Thyroid gland (tissue), 4 donors: Measurements from ENCODE around the gene TNFAIP8L3. TPM values are rescaled to one million over a fixed set of nuclear protein-coding genes. Genes with fewer than 3 reads are reported as not detected.
A peak's percentile ranks its signal among the peaks of the same experiment; 100 is the strongest.
"Not testable (repeated sequence)": the region's sequence is repeated elsewhere in the genome, so short reads cannot be mapped to it uniquely, and the experiment has no call there.

Experiments
- DNase-seq, 2 donors: peaks; one replicate each; pipeline ENCODE4 v3.0.0-alpha.2; 2019
- H3K27ac ChIP-seq, 3 donors: fragments of 200-600 bp; sonication (generic); 1 replicate in 2 of 3; 2 replicates in 1 of 3; pipeline ENCODE4 v1.5.1; 2016 to 2019; ENCODE audit warnings: mild to moderate bottlenecking in 1 of 3, moderate library complexity in 1 of 3
- H3K27me3 ChIP-seq: fragments of 200-600 bp; sonication (generic); one replicate; pipeline ENCODE4 v1.5.1; 2019
- H3K36me3 ChIP-seq, 2 donors: fragments of 200-600 bp; sonication (generic); one replicate each; pipeline ENCODE4 v1.5.1; 2016 to 2019
- H3K4me1 ChIP-seq, 2 donors: fragments of 200-600 bp; sonication (generic); one replicate each; pipeline ENCODE4 v1.5.1; 2017 to 2019
- H3K4me3 ChIP-seq, 3 donors: fragments of 200-600 bp; sonication (generic); replicated peaks in 1 of 3; 1 replicate in 2 of 3; 2 replicates in 1 of 3; pipeline ENCODE4 v1.5.1; 2016; ENCODE audit warnings: mild to moderate bottlenecking in 1 of 3
- H3K9me3 ChIP-seq: fragments of 200-600 bp; sonication (generic); one replicate; pipeline ENCODE4 v1.5.1; 2017
- POLR2A ChIP-seq, 2 donors: fragments of 450-650 bp; IDR thresholded peaks; one replicate each; pipeline ENCODE4 v1.6.1; 2017; ENCODE audit warnings: antibody characterized with exemption in 2 of 2, mild to moderate bottlenecking in 2 of 2, moderate library complexity in 1 of 2
- WGBS, 2 donors: methylation state at CpG; one replicate each; pipeline ENCODE4 v1.1.5; 2017; 5-methylcytosine and 5-hydroxymethylcytosine counted together
- intact Hi-C: fragments of 100-400 bp; cut with DNase I; formaldehyde crosslinking; loops from one replicate; pipeline ENCODE4 v1.15.1; 2023
- total RNA-seq, 4 donors: library from RNA; depleted of rRNA; stranded (reverse); fragments of >200 nt; gene quantifications; one replicate each; pipeline ENCODE4 v1.2.3, GENCODE V29; 2016
- TF ChIP-seq, protein P1 (sequence below), 6 experiments: fragments of 200-600 bp in 3 of 6; fragments of 450-650 bp in 3 of 6; sonication (generic) in 3 of 6; IDR thresholded peaks; one replicate each; pipeline ENCODE4 v1.5.1; 2016 to 2019; ENCODE audit warnings: antibody characterized with exemption in 6 of 6, mild to moderate bottlenecking in 2 of 6, inconsistent platforms in 1 of 6, moderate library complexity in 1 of 6

The TNFAIP8L3 gene
- total RNA-seq: 10 to 100 TPM in 2 of 4 donors, 1 to 10 TPM in 2; 3.1 to 20.7 (median 7.6) TPM

GRCh38 chr15:51094606-51095569 lies at the start of gene TNFAIP8L3:
Gene TNFAIP8L3, minus strand, starts transcription at chr15:51094906. Its CDS starts 311 bp downstream, at chr15:51094595.
- WGBS, 2 donors: 4 to 5% methylated on average over 28 to 29 of the region's 98 CpGs
- peak within 1 kb of the TSS in 2 of 3 donors; percentile 54 to 72 for H3K27ac ChIP-seq
- H3K4me1 ChIP-seq: peaks cover 4 to 16% of the 10 kb centered on the region in 2 donors
- H3K9me3 ChIP-seq: no peaks in the 10 kb centered on the region
- no peaks in the 10 kb centered on the region for H3K36me3 ChIP-seq
- intact Hi-C loops: no loop called here
- DNase-seq: peak; percentile 19 to 25
- TF ChIP-seq, protein P1, sequence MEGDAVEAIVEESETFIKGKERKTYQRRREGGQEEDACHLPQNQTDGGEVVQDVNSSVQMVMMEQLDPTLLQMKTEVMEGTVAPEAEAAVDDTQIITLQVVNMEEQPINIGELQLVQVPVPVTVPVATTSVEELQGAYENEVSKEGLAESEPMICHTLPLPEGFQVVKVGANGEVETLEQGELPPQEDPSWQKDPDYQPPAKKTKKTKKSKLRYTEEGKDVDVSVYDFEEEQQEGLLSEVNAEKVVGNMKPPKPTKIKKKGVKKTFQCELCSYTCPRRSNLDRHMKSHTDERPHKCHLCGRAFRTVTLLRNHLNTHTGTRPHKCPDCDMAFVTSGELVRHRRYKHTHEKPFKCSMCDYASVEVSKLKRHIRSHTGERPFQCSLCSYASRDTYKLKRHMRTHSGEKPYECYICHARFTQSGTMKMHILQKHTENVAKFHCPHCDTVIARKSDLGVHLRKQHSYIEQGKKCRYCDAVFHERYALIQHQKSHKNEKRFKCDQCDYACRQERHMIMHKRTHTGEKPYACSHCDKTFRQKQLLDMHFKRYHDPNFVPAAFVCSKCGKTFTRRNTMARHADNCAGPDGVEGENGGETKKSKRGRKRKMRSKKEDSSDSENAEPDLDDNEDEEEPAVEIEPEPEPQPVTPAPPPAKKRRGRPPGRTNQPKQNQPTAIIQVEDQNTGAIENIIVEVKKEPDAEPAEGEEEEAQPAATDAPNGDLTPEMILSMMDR (IDR thresholded peaks at IDR 0.05): no peak
- no peak for TF ChIP-seq POLR2A (IDR thresholded peaks at IDR 0.05)
- H3K27me3 ChIP-seq: no peaks in the 10 kb centered on the region
- peak within 1 kb of the TSS in 2 of 3 donors; percentile 39 to 50 for H3K4me3 ChIP-seq

GRCh38 chr15:51144021-51144532 lies 49.4 kb upstream of the TNFAIP8L3 start:
- intact Hi-C loops: loop anchor here (5.0 kb wide), 1 partner anchor 243 kb away; no protein-coding TSS in a partner anchor
- TF ChIP-seq POLR2A (IDR thresholded peaks at IDR 0.05): no peak
- TF ChIP-seq, protein P1 (IDR thresholded peaks at IDR 0.05): no peak
- DNase-seq: no peak
- no peak overlapping the region for H3K27ac ChIP-seq
- 74 to 82% methylated on average over 3 of the region's 3 CpGs for WGBS, 2 donors
- no peaks in the 10 kb centered on the region for H3K9me3 ChIP-seq
- H3K36me3 ChIP-seq: no peaks in the 10 kb centered on the region
- H3K27me3 ChIP-seq: no peaks in the 10 kb centered on the region
- no peak overlapping the region for H3K4me3 ChIP-seq
- no peaks in the 10 kb centered on the region for H3K4me1 ChIP-seq

DNA sequence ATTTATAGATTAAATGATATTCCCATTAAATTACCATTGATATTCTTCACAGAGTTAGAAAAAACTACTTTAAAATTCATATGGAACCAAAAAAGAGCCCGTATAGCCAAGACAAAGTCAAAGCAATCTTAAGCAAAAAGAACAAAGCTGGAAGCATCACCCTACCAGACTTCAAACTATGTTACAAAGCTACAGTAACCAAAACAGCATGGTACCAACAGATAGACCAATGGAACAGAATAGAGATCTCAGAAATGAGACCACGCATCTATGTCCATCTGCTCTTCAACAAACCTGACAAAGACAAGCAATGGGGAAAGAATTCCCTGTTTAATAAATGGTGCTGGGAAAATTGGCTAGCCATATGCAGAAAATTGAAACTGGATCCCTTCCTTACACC lies 45.6 kb upstream of the TNFAIP8L3 start:
- 74 to 94% methylated on average over 2 of the region's 2 CpGs for WGBS, 2 donors
- H3K4me1 ChIP-seq, H3K4me3 ChIP-seq, H3K27me3 ChIP-seq, DNase-seq, H3K36me3 ChIP-seq, H3K9me3 ChIP-seq, H3K27ac ChIP-seq: not testable (repeated sequence)
- intact Hi-C loops: loop anchor here (5.0 kb wide), 1 partner anchor 247 kb away; no protein-coding TSS in a partner anchor

- 81 to 84% methylated on average over 1 of the region's 1 CpG for WGBS, 2 donors
- TF ChIP-seq, protein P1 (IDR thresholded peaks at IDR 0.05): no peak
- TF ChIP-seq POLR2A (IDR thresholded peaks at IDR 0.05): no peak
- DNase-seq: no peak
- no peak overlapping the region for H3K4me3 ChIP-seq
- H3K27ac ChIP-seq: no peak overlapping the region
- H3K4me1 ChIP-seq: no peaks in the 10 kb centered on the region
- H3K9me3 ChIP-seq: no peaks in the 10 kb centered on the region
- intact Hi-C loops: no loop called here
- H3K27me3 ChIP-seq: no peaks in the 10 kb centered on the region
- H3K36me3 ChIP-seq: no peaks in the 10 kb centered on the region
These were observed 44.4 kb upstream of the TNFAIP8L3 start for GRCh38 chr15:51139091-51139490.

DNA sequence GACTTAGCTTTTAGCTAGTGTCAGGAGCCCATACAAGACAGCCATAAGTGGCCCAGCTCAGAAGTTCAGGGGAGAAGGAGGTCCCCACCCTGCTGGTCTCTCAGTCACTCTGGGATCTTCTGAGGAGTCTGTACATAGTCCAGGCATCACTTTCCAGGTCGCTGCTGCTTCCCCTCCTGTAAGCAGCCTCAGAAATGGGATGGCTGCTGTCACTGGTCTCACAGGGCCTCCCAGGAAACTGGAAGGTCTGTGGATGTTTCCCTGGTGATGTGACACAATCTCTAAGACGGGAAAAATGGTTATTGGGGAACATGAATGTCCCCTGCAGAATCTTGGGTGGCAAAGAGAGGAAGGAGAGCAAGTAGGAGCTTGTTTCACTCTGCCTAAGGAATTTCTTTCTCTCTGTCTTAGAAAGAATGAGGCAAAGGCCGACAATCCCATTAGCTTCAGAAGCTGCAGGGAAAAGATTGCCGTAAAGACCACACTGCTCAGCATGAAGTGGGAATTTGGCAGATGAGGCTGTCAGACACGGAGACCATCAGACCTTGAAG lies 43.2 kb upstream of the TNFAIP8L3 start:
- Histone ChIP-seq H3K36me3 (no peaks in the 10 kb centered on the region), H3K4me3 (no peak overlapping the region), H3K4me1 (no peaks in the 10 kb centered on the region), H3K9me3 (no peaks in the 10 kb centered on the region), H3K27me3 (no peaks in the 10 kb centered on the region), H3K27ac (no peak overlapping the region)
- WGBS, 2 donors: 66 to 71% methylated on average over 5 of the region's 5 CpGs
- DNase-seq: no peak
- TF ChIP-seq, protein P1 (IDR thresholded peaks at IDR 0.05): no peak
- no peak for TF ChIP-seq POLR2A (IDR thresholded peaks at IDR 0.05)
- intact Hi-C loops: no loop called here
